Vagina (tissue), 2 donors: Measurements from ENCODE around the gene ABCG1.

Experiments
- POLR2AphosphoS5 ChIP-seq, 2 donors: sonication (generic); formaldehyde crosslinking; IDR thresholded peaks; one replicate each; pipeline ENCODE4 v1.9.0; 2017; ENCODE audit warnings: antibody characterized with exemption in 2 of 2, mild to moderate bottlenecking in 2 of 2, low read depth in 1 of 2; ENCODE audit not compliant: insufficient read depth in 1 of 2
- TF ChIP-seq, protein P1 (sequence below), 3 experiments: fragments of 450-650 bp in 2 of 3; fragments of 200-600 bp in 1 of 3; sonication (generic) in 1 of 3; IDR thresholded peaks; one replicate each; pipeline ENCODE4 v1.5.1; 2017 to 2019; ENCODE audit warnings: antibody characterized with exemption in 3 of 3, mild to moderate bottlenecking in 2 of 3, moderate library complexity in 2 of 3

DNA sequence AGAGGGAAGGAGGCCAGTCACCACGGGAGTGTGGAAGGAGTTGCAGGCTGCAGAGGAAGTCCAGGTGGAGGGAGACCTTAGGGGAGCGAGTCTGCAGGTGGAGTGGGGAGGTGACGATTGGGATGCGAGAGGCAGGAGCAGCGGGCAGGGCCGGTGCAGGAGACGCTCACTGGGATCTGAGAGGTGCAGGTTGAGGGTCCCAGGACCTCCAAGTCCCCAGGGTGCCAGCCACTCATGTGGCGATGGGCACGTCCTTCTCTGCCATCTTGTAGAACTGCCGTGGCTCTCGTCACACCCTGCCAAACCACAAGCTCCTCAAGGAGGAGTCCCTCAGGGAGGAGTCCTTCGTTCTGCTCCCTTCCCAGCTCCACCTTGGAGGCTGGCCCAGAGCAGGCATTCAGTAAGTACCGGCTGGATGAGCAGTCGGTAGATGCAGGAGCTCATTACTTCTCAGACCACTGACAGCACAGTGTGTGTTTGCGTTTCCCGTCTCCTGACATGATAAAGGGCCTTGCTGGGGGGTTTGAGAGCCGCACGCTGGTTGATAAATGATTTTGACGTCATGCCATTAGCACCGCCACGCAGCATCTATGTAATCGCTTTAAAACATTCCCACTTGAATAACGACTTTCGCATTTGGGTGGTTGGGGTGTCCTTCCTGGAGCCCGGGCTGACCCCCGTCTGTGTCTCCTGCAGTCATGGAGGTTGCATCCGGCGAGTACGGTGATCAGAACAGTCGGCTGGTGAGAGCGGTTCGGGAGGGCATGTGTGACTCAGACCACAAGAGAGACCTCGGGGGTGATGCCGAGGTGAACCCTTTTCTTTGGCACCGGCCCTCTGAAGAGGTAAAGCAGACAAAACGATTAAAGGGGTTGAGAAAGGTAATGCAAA lies 68.5 kb downstream of the ABCG1 start:
- TF ChIP-seq, protein P1, sequence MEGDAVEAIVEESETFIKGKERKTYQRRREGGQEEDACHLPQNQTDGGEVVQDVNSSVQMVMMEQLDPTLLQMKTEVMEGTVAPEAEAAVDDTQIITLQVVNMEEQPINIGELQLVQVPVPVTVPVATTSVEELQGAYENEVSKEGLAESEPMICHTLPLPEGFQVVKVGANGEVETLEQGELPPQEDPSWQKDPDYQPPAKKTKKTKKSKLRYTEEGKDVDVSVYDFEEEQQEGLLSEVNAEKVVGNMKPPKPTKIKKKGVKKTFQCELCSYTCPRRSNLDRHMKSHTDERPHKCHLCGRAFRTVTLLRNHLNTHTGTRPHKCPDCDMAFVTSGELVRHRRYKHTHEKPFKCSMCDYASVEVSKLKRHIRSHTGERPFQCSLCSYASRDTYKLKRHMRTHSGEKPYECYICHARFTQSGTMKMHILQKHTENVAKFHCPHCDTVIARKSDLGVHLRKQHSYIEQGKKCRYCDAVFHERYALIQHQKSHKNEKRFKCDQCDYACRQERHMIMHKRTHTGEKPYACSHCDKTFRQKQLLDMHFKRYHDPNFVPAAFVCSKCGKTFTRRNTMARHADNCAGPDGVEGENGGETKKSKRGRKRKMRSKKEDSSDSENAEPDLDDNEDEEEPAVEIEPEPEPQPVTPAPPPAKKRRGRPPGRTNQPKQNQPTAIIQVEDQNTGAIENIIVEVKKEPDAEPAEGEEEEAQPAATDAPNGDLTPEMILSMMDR (IDR thresholded peaks at IDR 0.05) = no peak
- no peak for TF ChIP-seq POLR2AphosphoS5 (IDR thresholded peaks at IDR 0.05; ENCODE audit: insufficient read depth in 1 of 2, low read depth in 1 of 2)
